GM12865 (cell line): ENCODE results near the gene CHRNA3.

ENCODE experiments used
- DNase-seq: peaks from one replicate; pipeline ENCODE4 v3.0.0; 2010; ENCODE audit warnings: low read depth
- H3K4me3 ChIP-seq: 2 replicates; pipeline ENCODE4 v1.5.1; 2011; ENCODE audit warnings: mild to moderate bottlenecking, low read depth, low read length, control low read depth
- CTCF ChIP-seq: IDR thresholded peaks from 2 replicates; pipeline ENCODE4 v1.5.1; 2011; ENCODE audit warnings: low read length, control low read depth, low read depth, inconsistent platforms; ENCODE audit not compliant: insufficient read depth; ENCODE audit errors: missing control alignments

The CHRNA3 gene

DNA sequence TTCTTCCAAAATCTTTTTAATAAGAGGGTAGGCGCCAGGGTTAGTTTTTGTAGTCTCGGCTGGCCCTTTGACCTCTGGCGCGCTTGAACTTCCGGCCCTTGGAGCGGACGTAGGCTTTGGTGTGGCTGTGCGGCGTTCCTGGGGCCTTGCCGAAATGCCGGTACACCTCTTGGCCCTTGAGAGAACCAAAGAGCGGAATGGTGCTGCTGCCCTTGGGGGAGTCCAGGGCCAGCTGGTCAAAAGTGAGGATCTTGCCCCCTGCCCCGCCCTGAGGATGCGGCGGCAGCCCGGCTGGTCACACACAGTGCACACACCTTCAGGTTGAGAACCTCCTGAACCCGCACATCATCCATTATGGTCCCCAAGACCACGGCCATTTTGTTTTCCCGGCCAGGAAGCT, 40.2 kb upstream of the CHRNA3 start:
- H3K4me3 ChIP-seq, result no peak overlapping the region
- no peak for DNase-seq
- TF ChIP-seq CTCF, result no peak

GRCh38 chr15:78660584-78660983, 39.8 kb upstream of the CHRNA3 start:
- TF ChIP-seq CTCF, result no peak
- H3K4me3 ChIP-seq, result no peak overlapping the region
- no peak for DNase-seq

GRCh38 chr15:78658823-78659222, 38.0 kb upstream of the CHRNA3 start:
- DNase-seq, result no peak
- no peak for TF ChIP-seq CTCF

GRCh38 chr15:78654272-78654671, 33.5 kb upstream of the CHRNA3 start:
- H3K4me3 ChIP-seq, result no peak overlapping the region
- DNase-seq, result no peak
- TF ChIP-seq CTCF, result no peak

More at GRCh38 chr15:78658823-78659222, 38.0 kb upstream of the CHRNA3 start:
- no peak overlapping the region for H3K4me3 ChIP-seq

GRCh38 chr15:78651930-78652615, 31.3 kb upstream of the CHRNA3 start:
- TF ChIP-seq CTCF, result no peak
- DNase-seq, result no peak
- no peak overlapping the region for H3K4me3 ChIP-seq

- no peak for TF ChIP-seq CTCF
- H3K4me3 ChIP-seq, result no peak overlapping the region
- no peak for DNase-seq
Measured at GRCh38 chr15:78651007-78651406, 30.2 kb upstream of the CHRNA3 start.

DNA sequence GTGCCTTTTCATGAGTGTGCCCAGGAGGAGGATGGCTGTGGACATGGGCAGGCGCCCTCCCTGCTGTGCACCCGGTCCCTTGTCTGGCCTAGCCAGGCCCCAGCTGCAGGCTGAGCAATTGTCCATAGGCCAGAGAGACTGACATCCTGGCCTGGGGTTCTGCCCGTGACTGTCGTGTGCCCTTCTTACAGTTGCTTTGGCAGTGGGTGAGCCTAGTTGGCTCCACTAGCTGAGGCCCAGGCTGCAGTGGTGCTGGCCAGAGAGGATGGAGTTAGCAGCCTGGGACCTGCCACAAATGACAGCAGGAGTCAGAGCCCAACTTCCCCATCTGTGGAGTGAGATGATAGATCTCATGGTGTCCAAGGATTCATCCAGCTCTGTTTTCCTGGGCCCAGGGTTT, 29.2 kb upstream of the CHRNA3 start:
- no peak overlapping the region for H3K4me3 ChIP-seq
- no peak for DNase-seq
- TF ChIP-seq CTCF, result no peak
